GM23338 (cell line): Measurements from ENCODE around the gene FMN2. TPM values are rescaled to one million over a fixed set of nuclear protein-coding genes. Genes with fewer than 3 reads are reported as not detected.

Experiments used
- ATAC-seq: fragments of 200-7000 bp; cut with Tn5 transposase; 3 replicates; pipeline ENCODE4 v1.9.1; 2020
- DNase-seq: peaks from one replicate; pipeline ENCODE4 v3.0.0-alpha.2; 2015; ENCODE audit warnings: low spot score
- H2AFZ ChIP-seq: fragments of 200-600 bp; sonication (generic); 2 replicates; pipeline ENCODE4 v1.8.0; 2016; ENCODE audit warnings: antibody characterized with exemption, mild to moderate bottlenecking, moderate library complexity
- H3F3A ChIP-seq: fragments of 200-600 bp; sonication (generic); replicated peaks from 2 replicates; pipeline ENCODE4 v1.8.0; 2017; ENCODE audit warnings: antibody characterized with exemption, mixed run types, low read depth
- H3K27ac ChIP-seq: fragments of 200-600 bp; sonication (generic); 2 replicates; pipeline ENCODE4 v1.6.1; 2016; ENCODE audit warnings: low read depth
- H3K27me3 ChIP-seq: fragments of 200-600 bp; sonication (generic); 2 replicates; pipeline ENCODE4 v1.8.0; 2016; ENCODE audit warnings: mild to moderate bottlenecking, mixed run types, moderate library complexity; ENCODE audit not compliant: insufficient read depth
- H3K36me3 ChIP-seq: fragments of 200-600 bp; sonication (generic); 2 replicates; pipeline ENCODE4 v1.8.0; 2016; ENCODE audit warnings: mild to moderate bottlenecking; ENCODE audit not compliant: insufficient read depth
- H3K4me1 ChIP-seq: fragments of 200-600 bp; sonication (generic); 2 replicates; pipeline ENCODE4 v1.8.0; 2016; ENCODE audit warnings: mild to moderate bottlenecking, moderate library complexity; ENCODE audit not compliant: insufficient read depth
- H3K4me2 ChIP-seq: fragments of 200-600 bp; sonication (generic); 2 replicates; pipeline ENCODE4 v1.7.1; 2017; ENCODE audit warnings: mixed run types
- H3K4me3 ChIP-seq: fragments of 200-600 bp; sonication (generic); 2 replicates; pipeline ENCODE4 v1.6.1; 2016; ENCODE audit warnings: mixed run types
- H3K79me2 ChIP-seq: fragments of 200-600 bp; sonication (generic); replicated peaks from 2 replicates; pipeline ENCODE4 v1.8.0; 2017; ENCODE audit warnings: mild to moderate bottlenecking; ENCODE audit not compliant: insufficient read depth
- H3K9me2 ChIP-seq: fragments of 200-600 bp; sonication (generic); 2 replicates; pipeline ENCODE4 v1.8.0; 2017; ENCODE audit not compliant: insufficient read depth
- H4K20me1 ChIP-seq: fragments of 200-600 bp; sonication (generic); replicated peaks from 2 replicates; pipeline ENCODE4 v1.8.0; 2017; ENCODE audit warnings: mild to moderate bottlenecking; ENCODE audit not compliant: insufficient read depth
- H3K27ac Mint-ChIP-seq: 2 replicates; pipeline ENCODE4 v1.8.0; 2020; ENCODE audit warnings: inconsistent platforms, mild to moderate bottlenecking, moderate library complexity, mixed read lengths
- H3K27me3 Mint-ChIP-seq: 3 replicates; pipeline ENCODE4 v1.8.0; 2022; ENCODE audit warnings: low read depth, mild to moderate bottlenecking, moderate library complexity, mixed read lengths, inconsistent platforms; ENCODE audit not compliant: insufficient read depth, poor library complexity
- H3K36me3 Mint-ChIP-seq: 3 replicates; pipeline ENCODE4 v1.8.0; 2021; ENCODE audit warnings: low read depth, mild to moderate bottlenecking, inconsistent platforms, moderate library complexity, mixed read lengths
- H3K4me1 Mint-ChIP-seq: 3 replicates; pipeline ENCODE4 v1.8.0; 2020; ENCODE audit warnings: mild to moderate bottlenecking, inconsistent platforms, mixed read lengths
- H3K4me3 Mint-ChIP-seq: 3 replicates; pipeline ENCODE4 v1.8.0; 2021; ENCODE audit warnings: moderate library complexity, mild to moderate bottlenecking, inconsistent platforms, mixed read lengths
- H3K9me3 Mint-ChIP-seq: 3 replicates; pipeline ENCODE4 v1.8.0; 2020; ENCODE audit warnings: moderate library complexity, mild to moderate bottlenecking, inconsistent platforms, mixed read lengths
- CREB1 ChIP-seq: fragments of 250-450 bp; sonication (Bioruptor Pico); IDR thresholded peaks from 2 replicates; pipeline ENCODE4 v1.5.0; 2020; ENCODE audit warnings: low read depth, mild to moderate bottlenecking, moderate library complexity
- EZH2 ChIP-seq: fragments of 200-600 bp; sonication (generic); IDR thresholded peaks from one replicate; pipeline ENCODE4 v1.8.0; 2017; ENCODE audit warnings: antibody characterized with exemption, mild to moderate bottlenecking, low read depth; ENCODE audit not compliant: unreplicated experiment
- EZH2phosphoT487 ChIP-seq: fragments of 200-600 bp; sonication (generic); IDR thresholded peaks from one replicate; pipeline ENCODE4 v1.8.1; 2018; ENCODE audit warnings: antibody characterized with exemption; ENCODE audit not compliant: unreplicated experiment
- JUNB ChIP-seq: IDR thresholded peaks from one replicate; pipeline ENCODE4 v1.6.1; 2016; ENCODE audit warnings: antibody characterized with exemption; ENCODE audit not compliant: unreplicated experiment
- POLR2AphosphoS5 ChIP-seq: IDR thresholded peaks from 2 replicates; pipeline ENCODE4 v1.6.1; 2016; ENCODE audit warnings: antibody characterized with exemption, low read depth
- STAT1 ChIP-seq: IDR thresholded peaks from one replicate; pipeline ENCODE4 v1.6.1; 2016; ENCODE audit warnings: antibody characterized with exemption; ENCODE audit not compliant: unreplicated experiment
- ZNF114 ChIP-seq: fragments of 250-450 bp; sonication (Bioruptor Pico); IDR thresholded peaks from 2 replicates; pipeline ENCODE4 v1.5.0; 2020; ENCODE audit warnings: mild to moderate bottlenecking, moderate library complexity
- ZNF331 ChIP-seq: fragments of 250-450 bp; sonication (Bioruptor Pico); IDR thresholded peaks from 2 replicates; pipeline ENCODE4 v1.5.0; 2020; ENCODE audit warnings: low read depth, mild to moderate bottlenecking, moderate library complexity
- polyA plus RNA-seq: library from polyadenylated mRNA; unstranded; fragments of >200 nt; fragmentation: Nextera tagmentation; extraction: Ambion mirVana; gene quantifications from 2 replicates; pipeline ENCODE4 v1.2.1, GENCODE V29; 2016
- total RNA-seq: library from RNA; depleted of rRNA; stranded (reverse); fragments of >200 nt; shearing (Covaris generic); gene quantifications from 2 replicates; pipeline ENCODE4 v1.2.3, GENCODE V29; 2014
- TF ChIP-seq, protein P1 (sequence below): IDR thresholded peaks from 2 replicates; pipeline ENCODE4 v1.6.1; 2016; ENCODE audit warnings: antibody characterized with exemption
- TF ChIP-seq, protein P2 (sequence below): IDR thresholded peaks from one replicate; pipeline ENCODE4 v1.6.1; 2018; ENCODE audit warnings: antibody characterized with exemption; ENCODE audit not compliant: unreplicated experiment
- TF ChIP-seq, protein P3 (sequence below): fragments of 250-450 bp; sonication (Bioruptor Pico); IDR thresholded peaks from 2 replicates; pipeline ENCODE4 v1.5.0; 2020; ENCODE audit warnings: mild to moderate bottlenecking, moderate library complexity
- TF ChIP-seq, protein P4 (sequence below), 2 experiments: fragments of 200-600 bp in 1 of 2; sonication (generic) in 1 of 2; conservative IDR thresholded peaks; 2 replicates each; pipeline versions ENCODE4 v1.5.1 to v1.6.1; 2016 to 2017; ENCODE audit warnings: antibody characterized with exemption in 2 of 2, low read depth in 2 of 2, mild to moderate bottlenecking in 2 of 2, moderate library complexity in 1 of 2

FMN2 gene
- total and polyA plus RNA-seq, 2 experiments from 2014 or later, result 1.5 to 2.5 TPM

DNA sequence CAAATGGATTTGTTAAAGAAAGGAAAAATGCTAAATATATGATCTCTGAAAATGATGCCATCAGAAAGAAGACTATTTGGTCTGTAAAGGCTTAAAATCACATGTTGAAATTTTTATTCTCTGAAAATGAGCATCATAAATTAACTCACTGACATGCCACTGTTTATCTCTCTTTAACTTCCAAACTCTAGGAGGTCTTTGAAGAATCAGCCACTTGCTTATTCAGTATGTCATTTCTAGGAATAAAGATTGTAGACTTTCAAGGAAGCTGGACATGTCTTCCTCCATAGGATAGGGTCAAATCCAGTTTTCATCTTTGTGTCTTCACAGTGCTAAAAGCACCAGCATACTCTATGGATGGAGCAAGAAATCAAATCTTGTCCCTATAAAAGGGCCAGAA lies 147.6 kb downstream of the FMN2 start (continued):
- TF ChIP-seq, protein P1, sequence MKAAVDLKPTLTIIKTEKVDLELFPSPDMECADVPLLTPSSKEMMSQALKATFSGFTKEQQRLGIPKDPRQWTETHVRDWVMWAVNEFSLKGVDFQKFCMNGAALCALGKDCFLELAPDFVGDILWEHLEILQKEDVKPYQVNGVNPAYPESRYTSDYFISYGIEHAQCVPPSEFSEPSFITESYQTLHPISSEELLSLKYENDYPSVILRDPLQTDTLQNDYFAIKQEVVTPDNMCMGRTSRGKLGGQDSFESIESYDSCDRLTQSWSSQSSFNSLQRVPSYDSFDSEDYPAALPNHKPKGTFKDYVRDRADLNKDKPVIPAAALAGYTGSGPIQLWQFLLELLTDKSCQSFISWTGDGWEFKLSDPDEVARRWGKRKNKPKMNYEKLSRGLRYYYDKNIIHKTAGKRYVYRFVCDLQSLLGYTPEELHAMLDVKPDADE, result no peak
- TF ChIP-seq CREB1 (CRISPR knock-in tag), result no peak
- TF ChIP-seq POLR2AphosphoS5, result no peak
- no peak for TF ChIP-seq EZH2phosphoT487
- TF ChIP-seq, protein P2, sequence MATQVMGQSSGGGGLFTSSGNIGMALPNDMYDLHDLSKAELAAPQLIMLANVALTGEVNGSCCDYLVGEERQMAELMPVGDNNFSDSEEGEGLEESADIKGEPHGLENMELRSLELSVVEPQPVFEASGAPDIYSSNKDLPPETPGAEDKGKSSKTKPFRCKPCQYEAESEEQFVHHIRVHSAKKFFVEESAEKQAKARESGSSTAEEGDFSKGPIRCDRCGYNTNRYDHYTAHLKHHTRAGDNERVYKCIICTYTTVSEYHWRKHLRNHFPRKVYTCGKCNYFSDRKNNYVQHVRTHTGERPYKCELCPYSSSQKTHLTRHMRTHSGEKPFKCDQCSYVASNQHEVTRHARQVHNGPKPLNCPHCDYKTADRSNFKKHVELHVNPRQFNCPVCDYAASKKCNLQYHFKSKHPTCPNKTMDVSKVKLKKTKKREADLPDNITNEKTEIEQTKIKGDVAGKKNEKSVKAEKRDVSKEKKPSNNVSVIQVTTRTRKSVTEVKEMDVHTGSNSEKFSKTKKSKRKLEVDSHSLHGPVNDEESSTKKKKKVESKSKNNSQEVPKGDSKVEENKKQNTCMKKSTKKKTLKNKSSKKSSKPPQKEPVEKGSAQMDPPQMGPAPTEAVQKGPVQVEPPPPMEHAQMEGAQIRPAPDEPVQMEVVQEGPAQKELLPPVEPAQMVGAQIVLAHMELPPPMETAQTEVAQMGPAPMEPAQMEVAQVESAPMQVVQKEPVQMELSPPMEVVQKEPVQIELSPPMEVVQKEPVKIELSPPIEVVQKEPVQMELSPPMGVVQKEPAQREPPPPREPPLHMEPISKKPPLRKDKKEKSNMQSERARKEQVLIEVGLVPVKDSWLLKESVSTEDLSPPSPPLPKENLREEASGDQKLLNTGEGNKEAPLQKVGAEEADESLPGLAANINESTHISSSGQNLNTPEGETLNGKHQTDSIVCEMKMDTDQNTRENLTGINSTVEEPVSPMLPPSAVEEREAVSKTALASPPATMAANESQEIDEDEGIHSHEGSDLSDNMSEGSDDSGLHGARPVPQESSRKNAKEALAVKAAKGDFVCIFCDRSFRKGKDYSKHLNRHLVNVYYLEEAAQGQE, result no peak
- TF ChIP-seq ZNF331, result no peak
- TF ChIP-seq ZNF114 (CRISPR knock-in tag), result no peak
- TF ChIP-seq JUNB, result no peak
- TF ChIP-seq STAT1, result no peak

DNA sequence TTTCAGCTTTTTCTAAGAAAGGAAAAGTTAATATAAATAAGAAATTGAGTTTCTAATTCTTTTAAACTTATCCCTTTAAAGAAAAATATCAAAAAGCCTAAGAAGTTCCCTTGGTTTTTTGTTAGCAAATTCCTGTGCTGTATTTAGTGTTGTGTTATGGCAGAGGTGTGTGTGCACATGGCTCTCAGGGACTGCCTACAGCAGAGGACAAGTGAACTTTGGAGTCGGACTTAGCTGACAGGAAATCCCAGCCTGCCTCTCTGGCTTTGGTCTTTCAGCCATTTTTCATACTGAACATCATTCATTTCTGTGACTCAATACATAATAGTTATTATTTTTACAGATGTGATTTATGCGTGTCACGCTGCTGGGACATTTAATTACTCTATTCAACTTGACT lies 149.6 kb downstream of the FMN2 start:
- H3K27ac ChIP-seq, result no peak overlapping the region
- TF ChIP-seq ZNF331 (no peak), EZH2 (no peak)
- TF ChIP-seq, protein P3, sequence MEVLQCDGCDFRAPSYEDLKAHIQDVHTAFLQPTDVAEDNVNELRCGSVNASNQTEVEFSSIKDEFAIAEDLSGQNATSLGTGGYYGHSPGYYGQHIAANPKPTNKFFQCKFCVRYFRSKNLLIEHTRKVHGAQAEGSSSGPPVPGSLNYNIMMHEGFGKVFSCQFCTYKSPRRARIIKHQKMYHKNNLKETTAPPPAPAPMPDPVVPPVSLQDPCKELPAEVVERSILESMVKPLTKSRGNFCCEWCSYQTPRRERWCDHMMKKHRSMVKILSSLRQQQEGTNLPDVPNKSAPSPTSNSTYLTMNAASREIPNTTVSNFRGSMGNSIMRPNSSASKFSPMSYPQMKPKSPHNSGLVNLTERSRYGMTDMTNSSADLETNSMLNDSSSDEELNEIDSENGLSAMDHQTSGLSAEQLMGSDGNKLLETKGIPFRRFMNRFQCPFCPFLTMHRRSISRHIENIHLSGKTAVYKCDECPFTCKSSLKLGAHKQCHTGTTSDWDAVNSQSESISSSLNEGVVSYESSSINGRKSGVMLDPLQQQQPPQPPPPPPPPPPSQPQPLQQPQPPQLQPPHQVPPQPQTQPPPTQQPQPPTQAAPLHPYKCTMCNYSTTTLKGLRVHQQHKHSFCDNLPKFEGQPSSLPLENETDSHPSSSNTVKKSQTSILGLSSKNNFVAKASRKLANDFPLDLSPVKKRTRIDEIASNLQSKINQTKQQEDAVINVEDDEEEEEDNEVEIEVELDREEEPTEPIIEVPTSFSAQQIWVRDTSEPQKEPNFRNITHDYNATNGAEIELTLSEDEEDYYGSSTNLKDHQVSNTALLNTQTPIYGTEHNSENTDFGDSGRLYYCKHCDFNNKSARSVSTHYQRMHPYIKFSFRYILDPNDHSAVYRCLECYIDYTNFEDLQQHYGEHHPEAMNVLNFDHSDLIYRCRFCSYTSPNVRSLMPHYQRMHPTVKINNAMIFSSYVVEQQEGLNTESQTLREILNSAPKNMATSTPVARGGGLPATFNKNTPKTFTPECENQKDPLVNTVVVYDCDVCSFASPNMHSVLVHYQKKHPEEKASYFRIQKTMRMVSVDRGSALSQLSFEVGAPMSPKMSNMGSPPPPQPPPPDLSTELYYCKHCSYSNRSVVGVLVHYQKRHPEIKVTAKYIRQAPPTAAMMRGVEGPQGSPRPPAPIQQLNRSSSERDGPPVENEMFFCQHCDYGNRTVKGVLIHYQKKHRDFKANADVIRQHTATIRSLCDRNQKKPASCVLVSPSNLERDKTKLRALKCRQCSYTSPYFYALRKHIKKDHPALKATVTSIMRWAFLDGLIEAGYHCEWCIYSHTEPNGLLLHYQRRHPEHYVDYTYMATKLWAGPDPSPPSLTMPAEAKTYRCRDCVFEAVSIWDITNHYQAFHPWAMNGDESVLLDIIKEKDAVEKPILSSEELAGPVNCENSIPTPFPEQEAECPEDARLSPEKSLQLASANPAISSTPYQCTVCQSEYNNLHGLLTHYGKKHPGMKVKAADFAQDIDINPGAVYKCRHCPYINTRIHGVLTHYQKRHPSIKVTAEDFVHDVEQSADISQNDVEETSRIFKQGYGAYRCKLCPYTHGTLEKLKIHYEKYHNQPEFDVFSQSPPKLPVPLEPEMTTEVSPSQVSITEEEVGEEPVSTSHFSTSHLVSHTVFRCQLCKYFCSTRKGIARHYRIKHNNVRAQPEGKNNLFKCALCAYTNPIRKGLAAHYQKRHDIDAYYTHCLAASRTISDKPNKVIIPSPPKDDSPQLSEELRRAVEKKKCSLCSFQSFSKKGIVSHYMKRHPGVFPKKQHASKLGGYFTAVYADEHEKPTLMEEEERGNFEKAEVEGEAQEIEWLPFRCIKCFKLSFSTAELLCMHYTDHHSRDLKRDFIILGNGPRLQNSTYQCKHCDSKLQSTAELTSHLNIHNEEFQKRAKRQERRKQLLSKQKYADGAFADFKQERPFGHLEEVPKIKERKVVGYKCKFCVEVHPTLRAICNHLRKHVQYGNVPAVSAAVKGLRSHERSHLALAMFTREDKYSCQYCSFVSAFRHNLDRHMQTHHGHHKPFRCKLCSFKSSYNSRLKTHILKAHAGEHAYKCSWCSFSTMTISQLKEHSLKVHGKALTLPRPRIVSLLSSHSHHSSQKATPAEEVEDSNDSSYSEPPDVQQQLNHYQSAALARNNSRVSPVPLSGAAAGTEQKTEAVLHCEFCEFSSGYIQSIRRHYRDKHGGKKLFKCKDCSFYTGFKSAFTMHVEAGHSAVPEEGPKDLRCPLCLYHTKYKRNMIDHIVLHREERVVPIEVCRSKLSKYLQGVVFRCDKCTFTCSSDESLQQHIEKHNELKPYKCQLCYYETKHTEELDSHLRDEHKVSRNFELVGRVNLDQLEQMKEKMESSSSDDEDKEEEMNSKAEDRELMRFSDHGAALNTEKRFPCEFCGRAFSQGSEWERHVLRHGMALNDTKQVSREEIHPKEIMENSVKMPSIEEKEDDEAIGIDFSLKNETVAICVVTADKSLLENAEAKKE (CRISPR knock-in tag), result no peak
- TF ChIP-seq, protein P4, sequence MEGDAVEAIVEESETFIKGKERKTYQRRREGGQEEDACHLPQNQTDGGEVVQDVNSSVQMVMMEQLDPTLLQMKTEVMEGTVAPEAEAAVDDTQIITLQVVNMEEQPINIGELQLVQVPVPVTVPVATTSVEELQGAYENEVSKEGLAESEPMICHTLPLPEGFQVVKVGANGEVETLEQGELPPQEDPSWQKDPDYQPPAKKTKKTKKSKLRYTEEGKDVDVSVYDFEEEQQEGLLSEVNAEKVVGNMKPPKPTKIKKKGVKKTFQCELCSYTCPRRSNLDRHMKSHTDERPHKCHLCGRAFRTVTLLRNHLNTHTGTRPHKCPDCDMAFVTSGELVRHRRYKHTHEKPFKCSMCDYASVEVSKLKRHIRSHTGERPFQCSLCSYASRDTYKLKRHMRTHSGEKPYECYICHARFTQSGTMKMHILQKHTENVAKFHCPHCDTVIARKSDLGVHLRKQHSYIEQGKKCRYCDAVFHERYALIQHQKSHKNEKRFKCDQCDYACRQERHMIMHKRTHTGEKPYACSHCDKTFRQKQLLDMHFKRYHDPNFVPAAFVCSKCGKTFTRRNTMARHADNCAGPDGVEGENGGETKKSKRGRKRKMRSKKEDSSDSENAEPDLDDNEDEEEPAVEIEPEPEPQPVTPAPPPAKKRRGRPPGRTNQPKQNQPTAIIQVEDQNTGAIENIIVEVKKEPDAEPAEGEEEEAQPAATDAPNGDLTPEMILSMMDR (conservative IDR thresholded peaks at IDR 0.05; ENCODE audit: low read depth in 2 of 2), result no peak
- peaks cover 2% of the 10 kb centered on the region; the same call in 1 of the 3 replicates for H3K4me1 Mint-ChIP-seq
- 0 out of 2 replicates have a peak, but pooled peaks cover under 1% of the 10 kb centered on the region for H3K4me1 ChIP-seq
- no peak overlapping the region for H3K4me3 Mint-ChIP-seq
- no peaks in the 10 kb centered on the region for H3K27me3 Mint-ChIP-seq
- no peaks in the 10 kb centered on the region for H3K36me3 ChIP-seq
- DNase-seq (no peak), ATAC-seq (no peak)
- no peak overlapping the region for H2AFZ ChIP-seq
- peaks cover 1% of the 10 kb centered on the region for H3K9me2 ChIP-seq
- no peaks in the 10 kb centered on the region for H3K27me3 ChIP-seq
- H3K9me3 Mint-ChIP-seq, result no peaks in the 10 kb centered on the region
- H3F3A ChIP-seq, result no peaks in the 10 kb centered on the region
- H3K79me2 ChIP-seq, result no peaks in the 10 kb centered on the region
- H4K20me1 ChIP-seq, result no peaks in the 10 kb centered on the region
- no peak overlapping the region for H3K4me2 ChIP-seq
- H3K27ac Mint-ChIP-seq, result no peak overlapping the region
- H3K36me3 Mint-ChIP-seq, result no peaks in the 10 kb centered on the region
- H3K4me3 ChIP-seq, result no peak overlapping the region
